Stomach (tissue), 9 donors: Measurements from ENCODE around the gene DENND4C. TPM values are rescaled to one million over a fixed set of nuclear protein-coding genes. Genes with fewer than 3 reads are reported as not detected.

ENCODE experiments used
- DNase-seq, 2 donors: peaks; one replicate each; pipeline versions ENCODE4 v3.0.0 to v3.0.0-alpha.2; 2013 to 2019
- H3K27ac ChIP-seq, 5 donors: fragments of 200-600 bp in 4 of 5; sonication (generic) in 4 of 5; one replicate each; pipeline ENCODE4 v1.5.1; 2013 to 2019; ENCODE audit warnings: mild to moderate bottlenecking in 1 of 5, moderate library complexity in 1 of 5
- H3K27me3 ChIP-seq, 3 donors: fragments of 200-600 bp; sonication (generic); one replicate each; pipeline ENCODE4 v1.5.1; 2017 to 2019; ENCODE audit warnings: mixed run types in 1 of 3
- H3K36me3 ChIP-seq, 4 donors: fragments of 200-600 bp; sonication (generic); 1 replicate in 3 of 4; 2 replicates in 1 of 4; pipeline ENCODE4 v1.5.1; 2016 to 2019
- H3K4me1 ChIP-seq, 4 donors: fragments of 200-600 bp; sonication (generic); one replicate each; pipeline ENCODE4 v1.5.1; 2016 to 2019
- H3K4me3 ChIP-seq, 4 donors: fragments of 200-600 bp; sonication (generic) in 3 of 4; one replicate each; pipeline ENCODE4 v1.5.1; 2016 to 2019; ENCODE audit warnings: mild to moderate bottlenecking in 1 of 4
- H3K9me3 ChIP-seq, 4 donors: fragments of 200-600 bp; sonication (generic); one replicate each; pipeline ENCODE4 v1.5.1; 2016 to 2019
- EP300 ChIP-seq: sonication (generic); formaldehyde crosslinking; IDR thresholded peaks from one replicate; pipeline ENCODE4 v1.6.1; 2017; ENCODE audit warnings: antibody characterized with exemption
- POLR2A ChIP-seq, 4 donors: fragments of 450-650 bp; IDR thresholded peaks; one replicate each; pipeline ENCODE4 v1.6.1; 2016; ENCODE audit warnings: antibody characterized with exemption in 4 of 4, control low read depth in 2 of 4, mild to moderate bottlenecking in 1 of 4, moderate library complexity in 1 of 4
- POLR2AphosphoS5 ChIP-seq, 3 donors: sonication (generic); formaldehyde crosslinking; IDR thresholded peaks; one replicate each; pipeline ENCODE4 v1.6.1; 2016; ENCODE audit warnings: antibody characterized with exemption in 3 of 3
- WGBS, 5 donors: extraction: QIAGEN DNeasy Blood & Tissue Kit in 3 of 5; methylation state at CpG; one replicate each; pipeline versions ENCODE4 v1.1.5 to v1.1.7; 2013 to 2018; 5-methylcytosine and 5-hydroxymethylcytosine counted together
- intact Hi-C: fragments of 100-400 bp; cut with DNase I; formaldehyde crosslinking; loops from one replicate; pipeline ENCODE4 v1.15.1; 2023; ENCODE audit warnings: low total_unique reads
- polyA plus RNA-seq, 3 donors: library from polyadenylated mRNA; stranded (reverse); fragments of 200-250 nt; gene quantifications; one replicate each; pipeline ENCODE4 v1.2.3, GENCODE V29; 2013
- total RNA-seq, 5 donors: library from RNA; depleted of rRNA; stranded (reverse); fragments of >200 nt; gene quantifications; one replicate each; pipeline versions ENCODE4 v1.1.0 to v1.2.3, GENCODE V29; 2014 to 2016
- TF ChIP-seq, protein P1 (sequence below), 7 experiments: fragments of 450-650 bp in 4 of 7; fragments of 200-600 bp in 3 of 7; sonication (generic) in 3 of 7; IDR thresholded peaks; one replicate each; pipeline ENCODE4 v1.5.1; 2016 to 2019; ENCODE audit warnings: antibody characterized with exemption in 7 of 7, control low read depth in 2 of 7, mild to moderate bottlenecking in 1 of 7
- donor health status: healthy with polysubstance abuse.
- donor health status: Bipolar disorder and iron deficiency.
- donor health status: healthy.

Gene DENND4C
- total and polyA plus RNA-seq, 8 donors: 6.3 to 226 (median 47.6) TPM

DNA sequence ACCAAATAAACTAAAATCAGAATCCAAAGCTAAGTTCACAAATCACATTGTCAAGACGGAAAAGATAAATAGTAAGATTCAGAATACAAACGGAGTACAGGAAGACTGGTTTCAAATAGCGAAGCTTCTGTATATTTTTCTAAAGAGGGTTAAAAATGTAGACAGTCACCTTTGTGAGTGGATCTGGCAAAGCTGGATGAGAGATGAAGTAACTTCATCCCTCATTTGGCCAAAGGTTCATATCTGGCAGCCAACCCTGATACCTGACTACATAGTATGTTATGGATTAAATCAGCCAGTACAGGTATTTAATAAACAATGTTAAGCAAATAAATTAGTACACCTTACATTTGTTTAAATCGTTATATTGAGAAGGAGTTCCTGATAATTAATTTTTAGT lies 21.3 kb upstream of the DENND4C start:
- intact Hi-C loops: no loop called here
- Histone ChIP-seq H3K36me3 (no peaks in the 10 kb centered on the region), H3K9me3 (no peaks in the 10 kb centered on the region), H3K4me3 (no peak overlapping the region), H3K4me1 (peaks cover 0 to 14% (median 5%) of the 10 kb centered on the region in 4 donors), H3K27me3 (no peaks in the 10 kb centered on the region), H3K27ac (no peak overlapping the region)
- TF ChIP-seq, protein P1, sequence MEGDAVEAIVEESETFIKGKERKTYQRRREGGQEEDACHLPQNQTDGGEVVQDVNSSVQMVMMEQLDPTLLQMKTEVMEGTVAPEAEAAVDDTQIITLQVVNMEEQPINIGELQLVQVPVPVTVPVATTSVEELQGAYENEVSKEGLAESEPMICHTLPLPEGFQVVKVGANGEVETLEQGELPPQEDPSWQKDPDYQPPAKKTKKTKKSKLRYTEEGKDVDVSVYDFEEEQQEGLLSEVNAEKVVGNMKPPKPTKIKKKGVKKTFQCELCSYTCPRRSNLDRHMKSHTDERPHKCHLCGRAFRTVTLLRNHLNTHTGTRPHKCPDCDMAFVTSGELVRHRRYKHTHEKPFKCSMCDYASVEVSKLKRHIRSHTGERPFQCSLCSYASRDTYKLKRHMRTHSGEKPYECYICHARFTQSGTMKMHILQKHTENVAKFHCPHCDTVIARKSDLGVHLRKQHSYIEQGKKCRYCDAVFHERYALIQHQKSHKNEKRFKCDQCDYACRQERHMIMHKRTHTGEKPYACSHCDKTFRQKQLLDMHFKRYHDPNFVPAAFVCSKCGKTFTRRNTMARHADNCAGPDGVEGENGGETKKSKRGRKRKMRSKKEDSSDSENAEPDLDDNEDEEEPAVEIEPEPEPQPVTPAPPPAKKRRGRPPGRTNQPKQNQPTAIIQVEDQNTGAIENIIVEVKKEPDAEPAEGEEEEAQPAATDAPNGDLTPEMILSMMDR (IDR thresholded peaks at IDR 0.05): no peak
- TF ChIP-seq POLR2AphosphoS5 (IDR thresholded peaks at IDR 0.05): no peak
- no peak for TF ChIP-seq EP300
- TF ChIP-seq POLR2A (IDR thresholded peaks at IDR 0.05): no peak
- 25 to 47% (median 34%) methylated on average over 4 of the region's 4 CpGs for WGBS, 5 donors
- DNase-seq: no peak

DNA sequence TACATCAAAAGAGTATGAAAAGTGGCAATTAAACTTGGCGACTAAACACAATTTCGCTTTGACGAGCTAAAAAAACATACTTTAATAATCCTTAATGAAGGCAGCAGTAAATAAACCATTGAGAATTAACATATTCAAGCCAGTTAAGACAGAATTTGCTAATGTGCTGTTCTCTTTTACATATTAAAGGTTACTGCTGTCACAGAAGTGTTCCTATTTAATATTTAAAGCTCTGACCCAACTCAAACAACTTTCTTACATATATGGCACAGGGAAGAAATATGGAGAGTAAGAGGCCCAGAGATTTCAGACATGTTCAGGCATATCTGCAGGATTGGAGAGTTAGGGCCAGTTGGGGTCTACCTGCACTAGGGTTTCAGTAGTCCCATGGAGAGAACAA lies 16.7 kb upstream of the DENND4C start:
- no peak for DNase-seq
- H3K27ac ChIP-seq: no peak overlapping the region
- no peaks in the 10 kb centered on the region for H3K27me3 ChIP-seq
- intact Hi-C loops: no loop called here
- no peaks in the 10 kb centered on the region for H3K36me3 ChIP-seq
- no peaks in the 10 kb centered on the region for H3K9me3 ChIP-seq
- TF ChIP-seq, protein P1 (IDR thresholded peaks at IDR 0.05): no peak
- TF ChIP-seq POLR2AphosphoS5 (IDR thresholded peaks at IDR 0.05) (no peak), POLR2A (IDR thresholded peaks at IDR 0.05) (no peak), EP300 (no peak)
- no peak overlapping the region for H3K4me3 ChIP-seq
- peaks cover 0 to 9% (median 2%) of the 10 kb centered on the region in 4 donors for H3K4me1 ChIP-seq
- 94 to 98% (median 97%) methylated on average over 3 of the region's 3 CpGs for WGBS, 5 donors

DNA sequence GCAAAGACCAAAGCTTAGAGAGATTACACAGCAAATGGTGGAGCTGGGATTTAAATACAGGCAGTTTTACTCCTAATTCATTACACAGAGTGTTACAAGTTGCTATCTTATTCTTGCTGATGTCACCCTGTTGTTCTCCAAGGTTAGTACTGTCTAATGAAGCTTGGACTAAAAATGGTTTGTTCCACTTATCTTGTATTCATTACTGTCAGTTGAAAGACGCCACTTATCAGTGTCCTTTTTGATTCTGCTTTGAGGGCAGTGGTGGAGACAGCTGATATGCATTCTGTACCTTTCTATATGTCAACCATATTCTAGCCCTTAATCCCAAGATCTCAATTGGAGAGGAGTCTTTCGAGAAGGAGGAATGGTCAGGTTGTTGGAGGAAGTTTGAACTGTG lies 14.0 kb upstream of the DENND4C start:
- WGBS, 5 donors: 29 to 65% (median 42%) methylated on average over 2 of the region's 2 CpGs
- no peaks in the 10 kb centered on the region for H3K27me3 ChIP-seq
- intact Hi-C loops: no loop called here
- TF ChIP-seq POLR2A (IDR thresholded peaks at IDR 0.05) (no peak), POLR2AphosphoS5 (IDR thresholded peaks at IDR 0.05) (no peak), EP300 (no peak)
- TF ChIP-seq, protein P1 (IDR thresholded peaks at IDR 0.05): no peak
- no peaks in the 10 kb centered on the region for H3K36me3 ChIP-seq
- H3K27ac ChIP-seq: no peak overlapping the region
- no peaks in the 10 kb centered on the region for H3K9me3 ChIP-seq
- H3K4me3 ChIP-seq: no peak overlapping the region
- DNase-seq: no peak
- no peaks in the 10 kb centered on the region for H3K4me1 ChIP-seq

DNA sequence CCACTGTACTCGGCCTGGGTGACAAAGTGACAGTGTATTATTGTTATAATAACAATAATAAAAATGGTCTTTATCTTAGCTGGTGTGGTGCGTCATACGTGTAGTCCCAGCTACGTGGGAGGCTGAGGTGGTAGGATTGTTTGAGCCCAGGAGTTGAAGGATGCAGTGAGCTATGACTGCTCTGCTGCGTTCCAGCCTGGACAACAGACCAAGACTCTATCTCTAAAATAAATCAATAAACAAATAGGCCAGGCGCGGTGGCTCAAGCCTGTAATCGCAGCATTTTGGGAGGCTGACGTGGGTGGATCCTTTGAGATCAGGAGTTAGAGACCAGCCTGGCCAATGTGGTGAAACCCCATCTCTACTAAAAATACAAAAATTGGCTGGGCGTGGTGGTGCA lies 9.2 kb upstream of the DENND4C start:
- TF ChIP-seq, protein P1 (IDR thresholded peaks at IDR 0.05): no peak
- TF ChIP-seq POLR2AphosphoS5 (IDR thresholded peaks at IDR 0.05) (no peak), POLR2A (IDR thresholded peaks at IDR 0.05) (no peak), EP300 (no peak)
- no peak overlapping the region for H3K4me3 ChIP-seq
- H3K4me1 ChIP-seq: peaks cover 0 to 4% (median 0%) of the 10 kb centered on the region in 4 donors
- H3K9me3 ChIP-seq: no peaks in the 10 kb centered on the region
- no peak for DNase-seq
- H3K27ac ChIP-seq: no peak overlapping the region
- H3K27me3 ChIP-seq: no peaks in the 10 kb centered on the region
- intact Hi-C loops: no loop called here
- 63 to 89% (median 70%) methylated on average over 10 of the region's 10 CpGs for WGBS, 5 donors
- no peaks in the 10 kb centered on the region for H3K36me3 ChIP-seq
